H1 (cell line): ENCODE data around the gene METRNL. TPM values are rescaled to one million over a fixed set of nuclear protein-coding genes. Genes with fewer than 3 reads are reported as not detected.
A peak's percentile ranks its signal among the peaks of the same experiment; 100 is the strongest.

ENCODE experiments used
- CTCF ChIA-PET: fragments of 300-600 bp; sonication (Branson Sonifier 250); formaldehyde crosslinking; loops from one replicate; lab custom pipeline; 2021; ENCODE audit not compliant: partially characterized antibody; lab: Charles Lee
- POLR2A ChIA-PET: fragments of 300-600 bp; sonication (Branson Sonifier 250); formaldehyde crosslinking; loops from one replicate; lab custom pipeline; 2021; ENCODE audit warnings: inconsistent platforms; ENCODE audit not compliant: partially characterized antibody; lab: Charles Lee
- DNase-seq, 2 experiments: peaks; one replicate each; pipeline versions ENCODE4 v3.0.0 to v3.0.0-alpha.2; 2010 to 2022; ENCODE audit warnings: low spot score in 2 of 2, low read depth in 1 of 2, mixed read lengths in 1 of 2
- FAIRE-seq: peaks from 2 replicates; lab custom pipeline; 2011; peaks lifted over from hg19 to GRCh38; lab: Jason Lieb, UNC
- H2AFZ ChIP-seq: 2 replicates; pipeline ENCODE4 v1.8.1; 2012; ENCODE audit warnings: low read length, inconsistent platforms
- H2AK5ac ChIP-seq: 2 replicates; pipeline ENCODE4 v1.6.1; 2013; ENCODE audit warnings: low read depth, low read length
- H2BK120ac ChIP-seq: replicated peaks from 2 replicates; pipeline ENCODE3; 2013; ENCODE audit warnings: low read depth, low read length, inconsistent platforms
- H2BK12ac ChIP-seq: 2 replicates; pipeline ENCODE4 v1.6.1; 2013; ENCODE audit warnings: low read depth, low read length
- H2BK15ac ChIP-seq: 2 replicates; pipeline ENCODE4 v1.6.1; 2013; ENCODE audit warnings: low read length
- H2BK20ac ChIP-seq: 2 replicates; pipeline ENCODE4 v1.6.1; 2013; ENCODE audit warnings: low read length
- H2BK5ac ChIP-seq: 2 replicates; pipeline ENCODE4 v1.6.1; 2013; ENCODE audit warnings: low read depth, low read length
- H3K14ac ChIP-seq: 2 replicates; pipeline ENCODE4 v1.6.1; 2013; ENCODE audit warnings: inconsistent platforms; ENCODE audit not compliant: insufficient read length
- H3K18ac ChIP-seq: 2 replicates; pipeline ENCODE4 v1.6.1; 2013; ENCODE audit warnings: low read length; ENCODE audit errors: extremely low read depth
- H3K23ac ChIP-seq: 2 replicates; pipeline ENCODE4 v1.6.1; 2013; ENCODE audit warnings: inconsistent platforms; ENCODE audit not compliant: insufficient read length
- H3K23me2 ChIP-seq: 2 replicates; pipeline ENCODE4 v1.6.1; 2013; ENCODE audit warnings: low read depth, low read length
- H3K27ac ChIP-seq: 2 replicates; pipeline ENCODE4 v1.6.1; 2011; ENCODE audit warnings: low read depth, low read length, inconsistent platforms
- H3K27me3 ChIP-seq, 4 experiments: replicated peaks in 1 of 4; 1 replicate in 1 of 4; 2 replicates in 3 of 4; pipeline versions ENCODE4 v1.6.1 to v1.8.1; 2011 to 2013; ENCODE audit warnings: low read length in 3 of 4, mild to moderate bottlenecking in 3 of 4, inconsistent platforms in 2 of 4, mixed read lengths in 2 of 4, moderate library complexity in 1 of 4; ENCODE audit not compliant: control insufficient read depth in 3 of 4, insufficient read depth in 3 of 4; ENCODE audit errors: extremely low read depth in 1 of 4
- H3K36me3 ChIP-seq, 4 experiments: 2 replicates each; pipeline versions ENCODE4 v1.6.1 to v1.8.1; 2011 to 2013; ENCODE audit warnings: mild to moderate bottlenecking in 4 of 4, low read length in 3 of 4, moderate library complexity in 2 of 4, control low read depth in 1 of 4, inconsistent platforms in 1 of 4; ENCODE audit not compliant: insufficient read depth in 4 of 4, control insufficient read depth in 2 of 4
- H3K4ac ChIP-seq: replicated peaks from 2 replicates; pipeline ENCODE3; 2013; ENCODE audit warnings: low read length, low read depth, mixed read lengths, inconsistent platforms; ENCODE audit not compliant: insufficient read length
- H3K4me1 ChIP-seq, 4 experiments: replicated peaks in 1 of 4; 1 replicate in 1 of 4; 2 replicates in 3 of 4; pipeline versions ENCODE4 v1.6.1 to v1.8.1; 2011 to 2013; ENCODE audit warnings: low read length in 3 of 4, inconsistent platforms in 2 of 4, mixed read lengths in 1 of 4; ENCODE audit not compliant: insufficient read depth in 4 of 4, control insufficient read depth in 3 of 4
- H3K4me2 ChIP-seq, 2 experiments: 2 replicates each; pipeline versions ENCODE4 v1.6.1 to v1.8.1; 2011 to 2013; ENCODE audit warnings: low read depth in 2 of 2, low read length in 2 of 2, control low read depth in 1 of 2, inconsistent platforms in 1 of 2, mild to moderate bottlenecking in 1 of 2; ENCODE audit not compliant: insufficient read depth in 1 of 2
- H3K4me3 ChIP-seq, 4 experiments: fragments of 200-600, 300-600 bp in 1 of 4; sonication (generic), shearing (Covaris generic), sonication (Bioruptor Twin) in 1 of 4; 2 replicates each; pipeline versions ENCODE4 v1.5.1 to v1.8.1; 2011 to 2016; ENCODE audit warnings: low read length in 4 of 4, low read depth in 3 of 4, control low read depth in 2 of 4, inconsistent platforms in 2 of 4, mild to moderate bottlenecking in 2 of 4, mixed read lengths in 1 of 4, moderate library complexity in 1 of 4; ENCODE audit not compliant: insufficient read depth in 2 of 4; ENCODE audit errors: extremely low read depth in 1 of 4
- H3K56ac ChIP-seq: replicated peaks from 2 replicates; pipeline ENCODE3; 2013; ENCODE audit warnings: low read depth, mild to moderate bottlenecking, mixed read lengths, low read length, inconsistent platforms; ENCODE audit not compliant: insufficient read length
- H3K79me1 ChIP-seq: 2 replicates; pipeline ENCODE4 v1.6.1; 2013; ENCODE audit warnings: low read depth, low read length, control low read depth
- H3K79me2 ChIP-seq, 2 experiments: 2 replicates each; pipeline versions ENCODE4 v1.6.1 to v1.8.1; 2012 to 2013; ENCODE audit warnings: low read length in 2 of 2, mild to moderate bottlenecking in 2 of 2, inconsistent platforms in 1 of 2; ENCODE audit not compliant: insufficient read depth in 2 of 2, control insufficient read depth in 1 of 2
- H3K9ac ChIP-seq, 4 experiments: replicated peaks in 1 of 4; 1 replicate in 1 of 4; 2 replicates in 3 of 4; pipeline versions ENCODE4 v1.6.1 to v1.8.1; 2011 to 2013; ENCODE audit warnings: low read depth in 3 of 4, low read length in 3 of 4, control low read depth in 2 of 4, mild to moderate bottlenecking in 2 of 4, moderate library complexity in 2 of 4, inconsistent platforms in 1 of 4; ENCODE audit errors: extremely low read depth in 1 of 4
- H3K9me3 ChIP-seq, 2 experiments: 2 replicates each; pipeline versions ENCODE4 v1.6.1 to v1.8.1; 2012 to 2013; ENCODE audit warnings: mild to moderate bottlenecking in 2 of 2, moderate library complexity in 2 of 2, control low read depth in 1 of 2, inconsistent platforms in 1 of 2, low read depth in 1 of 2, low read length in 1 of 2, mixed read lengths in 1 of 2; ENCODE audit not compliant: insufficient read depth in 2 of 2
- H4K20me1 ChIP-seq, 2 experiments: replicated peaks in 1 of 2; 2 replicates each; pipeline versions ENCODE3 to v1.8.1; 2011 to 2013; ENCODE audit warnings: inconsistent platforms in 2 of 2, low read length in 2 of 2, mild to moderate bottlenecking in 1 of 2; ENCODE audit not compliant: insufficient read depth in 2 of 2, control insufficient read depth in 1 of 2
- H4K5ac ChIP-seq: 2 replicates; pipeline ENCODE4 v1.6.1; 2013; ENCODE audit warnings: low read length, low read depth, mixed read lengths, inconsistent platforms; ENCODE audit not compliant: insufficient read length
- H4K8ac ChIP-seq: 2 replicates; pipeline ENCODE4 v1.8.0; 2013; ENCODE audit warnings: mild to moderate bottlenecking, moderate library complexity, low read length, inconsistent platforms; ENCODE audit not compliant: insufficient read depth; ENCODE audit errors: extremely low read depth
- H4K91ac ChIP-seq: replicated peaks from 2 replicates; pipeline ENCODE3; 2013; ENCODE audit warnings: low read length, mixed read lengths, inconsistent platforms; ENCODE audit not compliant: insufficient read length
- ATF3 ChIP-seq: IDR thresholded peaks from 2 replicates; pipeline ENCODE4 v1.6.1; 2011; ENCODE audit warnings: low read depth, mild to moderate bottlenecking, low read length; ENCODE audit not compliant: insufficient read depth
- HDAC6 ChIP-seq: IDR thresholded peaks from one replicate; pipeline ENCODE4 v1.7.1; 2012; ENCODE audit warnings: low read depth, mild to moderate bottlenecking, inconsistent platforms, low read length, moderate library complexity
- PHF8 ChIP-seq: fragments of 200-600 bp; sonication (generic); conservative IDR thresholded peaks from 2 replicates; pipeline ENCODE4 v1.7.1; 2012; ENCODE audit warnings: low read depth, mild to moderate bottlenecking, inconsistent platforms, low read length, moderate library complexity
- POU5F1 ChIP-seq: IDR thresholded peaks from 2 replicates; pipeline ENCODE4 v1.6.1; 2011; ENCODE audit warnings: low read depth, mild to moderate bottlenecking, low read length, moderate library complexity
- SP2 ChIP-seq: IDR thresholded peaks from 2 replicates; pipeline ENCODE4 v1.6.1; 2012; ENCODE audit warnings: mild to moderate bottlenecking, low read length, inconsistent platforms
- TAF1 ChIP-seq: IDR thresholded peaks from 2 replicates; pipeline ENCODE4 v1.6.1; 2011; ENCODE audit warnings: mild to moderate bottlenecking, low read depth, low read length
- WGBS, 2 experiments: shearing (Covaris generic) in 1 of 2; methylation state at CpG; one replicate each; pipeline versions ENCODE4 v1.1.6 to v1.1.7; 2013 to 2015; ENCODE audit warnings: low lambda C conversion rate in 2 of 2, mixed read lengths in 2 of 2, inconsistent platforms in 1 of 2, low coverage in 1 of 2, missing lambda C conversion rate in 1 of 2; ENCODE audit not compliant: insufficient replicate concordance in 2 of 2, insufficient coverage in 1 of 2, insufficient read length in 1 of 2; ENCODE audit errors: extremely low coverage in 1 of 2, missing lambda C conversion rate in 1 of 2; 5-methylcytosine and 5-hydroxymethylcytosine counted together
- polyA plus RNA-seq, 7 experiments: library from polyadenylated mRNA; depleted of rRNA in 3 of 7; stranded (reverse) in 5 of 7; unstranded in 2 of 7; fragments of >200 nt in 5 of 7; fragments of 200-250 nt in 2 of 7; gene quantifications; 1 replicate in 5 of 7; 2 replicates in 1 of 7; 4 replicates in 1 of 7; pipeline versions ENCODE4 v1.2.1 to v1.2.3, GENCODE V29; 2011 to 2013; ENCODE audit warnings: missing spikeins in 2 of 7, mixed read lengths in 2 of 7
- total RNA-seq: library from RNA; stranded (reverse); fragmentation: NEBNext Ultra II Directional; extraction: Animal tissue kit (Norgen Biotek cat#: 25700); gene quantifications from 2 replicates; pipeline ENCODE4 v1.2.1, GENCODE V29; 2021

The METRNL gene
- total and polyA plus RNA-seq, 2 of the 8 experiments (the other 6 are each of a cell fraction or from before 2014, with no cell fraction given) = 13.9 to 14.2 TPM

GRCh38 chr17:83082909-83083367 lies 3.5 kb downstream of the METRNL start:
- Histone ChIP-seq H3K18ac (peak overlapping the region; percentile 75), H3K4me1 (peaks cover 11 to 38% (median 26%) of the 10 kb centered on the region in 4 experiments), H3K56ac (no peak overlapping the region), H2BK15ac (no peak overlapping the region; the same call in 1 of the 2 replicates), H2AFZ (no peak overlapping the region), H3K23me2 (peaks cover 5% of the 10 kb centered on the region; the same call in 1 of the 2 replicates), H2BK5ac (peak overlapping the region; percentile 98), H2BK120ac (no peak overlapping the region), H4K8ac (peak overlapping the region; percentile 84; the same call in 1 of the 2 replicates), H3K4ac (peak overlapping the region; percentile 48), H4K20me1 (peaks cover 11 to 17% of the 10 kb centered on the region in 2 experiments), H2AK5ac (peak overlapping the region; percentile 100), H2BK12ac (peak overlapping the region; percentile 100), H4K5ac (peak overlapping the region; percentile 20), H3K79me2 (peaks cover 0 to 29% of the 10 kb centered on the region in 2 experiments; a peak in 2 of 4 replicates), H3K79me1 (peaks cover 10% of the 10 kb centered on the region; the same call in 1 of the 2 replicates), H3K23ac (no peak overlapping the region), H2BK20ac (peak overlapping the region; percentile 99; the same call in 1 of the 2 replicates), H3K27me3 (peaks cover 8 to 30% (median 22%) of the 10 kb centered on the region in 4 experiments), H3K9me3 (no peaks in the 10 kb centered on the region), H3K4me3 (no peak overlapping the region), H3K4me2 (peak overlapping the region; percentile 18 to 66; a peak in 2 of 4 replicates), H3K14ac (no peak overlapping the region), H3K9ac (peak overlapping the region in 2 of 4 experiments; percentile 35 to 45; a peak in 4 of 7 replicates), H3K36me3 (no peaks in the 10 kb centered on the region), H4K91ac (peak overlapping the region; percentile 92), H3K27ac (peak overlapping the region; percentile 60; the same call in 1 of the 2 replicates)
- FAIRE-seq (no peak), DNase-seq (no peak)
- POLR2A ChIA-PET = interaction anchor here (1.0 to 2.4 kb wide), 6 partner anchors 9 to 39 kb away, joined by 3 to 7 read pairs (median 4); no protein-coding TSS in a partner anchor
- CTCF ChIA-PET = interaction anchor here (1.0 to 1.6 kb wide), 2 partner anchors 10 to 20 kb away, joined by 3 to 8 read pairs; no protein-coding TSS in a partner anchor
- 71% methylated on average over 14 of the region's 20 CpGs; no CpG with 5 or more reads in 1 of the 2 experiments for WGBS, 2 experiments
- TF ChIP-seq PHF8 (no peak), POU5F1 (no peak), HDAC6 (no peak), TAF1 (no peak), SP2 (no peak), ATF3 (no peak)
